H9 (cell line): ENCODE results near the gene MTOR. TPM values are rescaled to one million over a fixed set of nuclear protein-coding genes. Genes with fewer than 3 reads are reported as not detected.

Experiments
- DNase-seq: peaks from one replicate; pipeline ENCODE4 v3.0.0-alpha.2; 2017
- H2AFZ ChIP-seq: one replicate; pipeline ENCODE4 v1.6.1; 2013; ENCODE audit warnings: mild to moderate bottlenecking, low read length, control low read depth, moderate library complexity
- H2AK5ac ChIP-seq: 2 replicates; pipeline ENCODE4 v1.6.1; 2013; ENCODE audit warnings: low read length, control low read depth, mixed read lengths; ENCODE audit not compliant: insufficient read length
- H2BK120ac ChIP-seq: one replicate; pipeline ENCODE4 v1.6.1; 2013; ENCODE audit warnings: low read depth, mild to moderate bottlenecking, low read length, control low read depth, inconsistent platforms; ENCODE audit not compliant: poor library complexity, severe bottlenecking
- H2BK12ac ChIP-seq: 2 replicates; pipeline ENCODE4 v1.6.1; 2013; ENCODE audit warnings: low read length, control low read depth, mixed read lengths, low read depth; ENCODE audit not compliant: insufficient read length
- H2BK15ac ChIP-seq: 2 replicates; pipeline ENCODE4 v1.6.1; 2013; ENCODE audit warnings: low read depth, low read length, control low read depth
- H2BK20ac ChIP-seq: one replicate; pipeline ENCODE4 v1.6.1; 2013; ENCODE audit warnings: low read depth, mild to moderate bottlenecking, low read length, control low read depth, inconsistent platforms; ENCODE audit not compliant: poor library complexity, severe bottlenecking
- H2BK5ac ChIP-seq: 2 replicates; pipeline ENCODE4 v1.6.1; 2013; ENCODE audit warnings: low read length, control low read depth, mixed read lengths; ENCODE audit not compliant: insufficient read length
- H3K14ac ChIP-seq: 2 replicates; pipeline ENCODE4 v1.6.1; 2013; ENCODE audit warnings: low read length, control low read depth; ENCODE audit not compliant: insufficient read depth
- H3K18ac ChIP-seq: 2 replicates; pipeline ENCODE4 v1.6.1; 2013; ENCODE audit warnings: low read depth, mild to moderate bottlenecking, mixed read lengths, low read length, control low read depth; ENCODE audit not compliant: insufficient read length
- H3K23ac ChIP-seq: 2 replicates; pipeline ENCODE4 v1.6.1; 2013; ENCODE audit warnings: low read length, control low read depth, mixed read lengths, low read depth; ENCODE audit not compliant: insufficient read length
- H3K23me2 ChIP-seq: 2 replicates; pipeline ENCODE4 v1.6.1; 2013; ENCODE audit warnings: low read depth, mild to moderate bottlenecking, mixed read lengths, low read length, control low read depth; ENCODE audit not compliant: insufficient read length, poor library complexity, severe bottlenecking
- H3K27ac ChIP-seq: 2 replicates; pipeline ENCODE4 v1.5.1; 2013; ENCODE audit warnings: low read length, control low read depth, mixed read lengths, low read depth; ENCODE audit not compliant: insufficient read length
- H3K27me3 ChIP-seq: 2 replicates; pipeline ENCODE4 v1.6.1; 2013; ENCODE audit warnings: low read length, control low read depth, inconsistent platforms; ENCODE audit not compliant: insufficient read depth
- H3K4ac ChIP-seq: 2 replicates; pipeline ENCODE4 v1.6.1; 2013; ENCODE audit warnings: low read depth, mild to moderate bottlenecking, control low read depth, inconsistent platforms, low read length, moderate library complexity
- H3K4me1 ChIP-seq: 2 replicates; pipeline ENCODE4 v1.6.1; 2013; ENCODE audit warnings: low read length, control low read depth, inconsistent platforms; ENCODE audit not compliant: insufficient read depth
- H3K4me2 ChIP-seq: 2 replicates; pipeline ENCODE4 v1.6.1; 2013; ENCODE audit warnings: low read length, control low read depth, mixed read lengths; ENCODE audit not compliant: insufficient read length, insufficient read depth
- H3K56ac ChIP-seq: 2 replicates; pipeline ENCODE4 v1.6.1; 2013; ENCODE audit warnings: low read depth, mild to moderate bottlenecking, mixed read lengths, low read length, control low read depth; ENCODE audit not compliant: insufficient read length
- H3K79me1 ChIP-seq: 2 replicates; pipeline ENCODE4 v1.6.1; 2013; ENCODE audit warnings: low read depth, mild to moderate bottlenecking, moderate library complexity, low read length, control low read depth, inconsistent platforms; ENCODE audit not compliant: insufficient read depth, poor library complexity, severe bottlenecking
- H3K79me2 ChIP-seq: 2 replicates; pipeline ENCODE4 v1.6.1; 2013; ENCODE audit warnings: low read length, control low read depth, inconsistent platforms; ENCODE audit not compliant: insufficient read depth
- H3K9ac ChIP-seq: 2 replicates; pipeline ENCODE4 v1.6.1; 2013; ENCODE audit warnings: low read length, control low read depth, mixed read lengths; ENCODE audit not compliant: insufficient read length; ENCODE audit errors: extremely low read depth
- H3K9me3 ChIP-seq: one replicate; pipeline ENCODE4 v1.6.1; 2013; ENCODE audit warnings: low read depth, low read length, inconsistent platforms; ENCODE audit not compliant: control insufficient read depth
- H3T11ph ChIP-seq: one replicate; pipeline ENCODE4 v1.6.1; 2013; ENCODE audit warnings: mild to moderate bottlenecking, low read length, control low read depth, inconsistent platforms
- H4K20me1 ChIP-seq: one replicate; pipeline ENCODE4 v1.6.1; 2013; ENCODE audit not compliant: control insufficient read depth, insufficient read length, insufficient read depth
- H4K5ac ChIP-seq: 2 replicates; pipeline ENCODE4 v1.6.1; 2013; ENCODE audit warnings: low read depth, mild to moderate bottlenecking, mixed read lengths, low read length, control low read depth; ENCODE audit not compliant: insufficient read length
- H4K8ac ChIP-seq: replicated peaks from 2 replicates; pipeline ENCODE4 v1.6.1; 2013; ENCODE audit warnings: low read length, control low read depth, mixed read lengths, low read depth; ENCODE audit not compliant: insufficient read length
- H4K91ac ChIP-seq: 2 replicates; pipeline ENCODE4 v1.6.1; 2013; ENCODE audit warnings: low read depth, mild to moderate bottlenecking, moderate library complexity, mixed read lengths, low read length, control low read depth; ENCODE audit not compliant: insufficient read length
- H3K27ac Mint-ChIP-seq, 3 experiments: 2 replicates in 2 of 3; 3 replicates in 1 of 3; pipeline ENCODE4 v1.8.0; 2020 to 2021; ENCODE audit warnings: mixed read lengths in 3 of 3, mild to moderate bottlenecking in 1 of 3, moderate library complexity in 1 of 3
- H3K27me3 Mint-ChIP-seq: 2 replicates; pipeline ENCODE4 v1.8.0; 2021; ENCODE audit warnings: low read depth, mild to moderate bottlenecking, moderate library complexity, mixed read lengths
- H3K36me3 Mint-ChIP-seq, 3 experiments: 2 replicates in 2 of 3; 3 replicates in 1 of 3; pipeline ENCODE4 v1.8.0; 2020 to 2021; ENCODE audit warnings: low read depth in 3 of 3, mixed read lengths in 3 of 3; ENCODE audit not compliant: insufficient read depth in 1 of 3
- H3K4me1 Mint-ChIP-seq, 2 experiments: 2 replicates each; pipeline ENCODE4 v1.8.0; 2020; ENCODE audit warnings: mixed read lengths in 2 of 2
- H3K4me3 Mint-ChIP-seq, 2 experiments: 2 replicates in 1 of 2; 3 replicates in 1 of 2; pipeline ENCODE4 v1.8.0; 2020 to 2021; ENCODE audit warnings: mild to moderate bottlenecking in 2 of 2, mixed read lengths in 2 of 2, moderate library complexity in 1 of 2
- H3K9me3 Mint-ChIP-seq, 2 experiments: 2 replicates in 1 of 2; 3 replicates in 1 of 2; pipeline ENCODE4 v1.8.0; 2020; ENCODE audit warnings: mild to moderate bottlenecking in 2 of 2, mixed read lengths in 2 of 2, moderate library complexity in 1 of 2
- WGBS: extraction: QIAGEN DNeasy Blood & Tissue Kit; methylation state at CpG from one replicate; pipeline ENCODE4 v1.1.7; 2013; ENCODE audit warnings: missing lambda C conversion rate, low lambda C conversion rate, mixed read lengths; ENCODE audit not compliant: insufficient read length; ENCODE audit errors: extremely low coverage; 5-methylcytosine and 5-hydroxymethylcytosine counted together
- total RNA-seq: library from RNA; stranded (reverse); gene quantifications from 2 replicates; pipeline ENCODE4 v1.2.1, GENCODE V29; 2021
- TF ChIP-seq, protein P1 (sequence below): fragments of 200-600 bp; sonication (generic); conservative IDR thresholded peaks from 3 replicates; pipeline ENCODE4 v1.8.0; 2021; ENCODE audit warnings: antibody characterized with exemption, mild to moderate bottlenecking

The MTOR gene
- total RNA-seq, 1 experiment from 2014 or later = 67.5 TPM

GRCh38 chr1:11188381-11188780 is 74.0 kb downstream of the MTOR start:
- no peak overlapping the region for H2BK5ac ChIP-seq
- no peak overlapping the region for H3K23ac ChIP-seq
- H3K9ac ChIP-seq = no peak overlapping the region
- Mint-ChIP-seq H3K9me3 (no peaks in the 10 kb centered on the region), H3K4me3 (no peak overlapping the region), H3K27ac (no peak overlapping the region), H3K27me3 (no peaks in the 10 kb centered on the region), H3K4me1 (peaks cover 0 to 6% of the 10 kb centered on the region in 2 experiments; a peak in 1 of 4 replicates), H3K36me3 (peaks cover 9 to 55% (median 24%) of the 10 kb centered on the region in 3 experiments; a peak in 6 of 7 replicates)
- no peaks in the 10 kb centered on the region for H3K23me2 ChIP-seq
- no peak overlapping the region for H2BK120ac ChIP-seq
- H3K4me2 ChIP-seq = no peak overlapping the region
- H2AFZ ChIP-seq = no peak overlapping the region
- no peak for DNase-seq
- H4K20me1 ChIP-seq = no peaks in the 10 kb centered on the region
- H3K18ac ChIP-seq = no peak overlapping the region
- H3K27ac ChIP-seq = no peak overlapping the region
- no peak overlapping the region for H2AK5ac ChIP-seq
- no peak overlapping the region for H3T11ph ChIP-seq
- H3K4me1 ChIP-seq = no peaks in the 10 kb centered on the region
- no peak overlapping the region for H2BK12ac ChIP-seq
- WGBS = no CpG with 5 or more reads among the region's 1 CpG
- H3K14ac ChIP-seq = no peak overlapping the region
- no peak overlapping the region for H4K91ac ChIP-seq
- no peaks in the 10 kb centered on the region for H3K79me1 ChIP-seq
- H2BK15ac ChIP-seq = no peak overlapping the region
- H3K27me3 ChIP-seq = no peaks in the 10 kb centered on the region
- TF ChIP-seq, protein P1, sequence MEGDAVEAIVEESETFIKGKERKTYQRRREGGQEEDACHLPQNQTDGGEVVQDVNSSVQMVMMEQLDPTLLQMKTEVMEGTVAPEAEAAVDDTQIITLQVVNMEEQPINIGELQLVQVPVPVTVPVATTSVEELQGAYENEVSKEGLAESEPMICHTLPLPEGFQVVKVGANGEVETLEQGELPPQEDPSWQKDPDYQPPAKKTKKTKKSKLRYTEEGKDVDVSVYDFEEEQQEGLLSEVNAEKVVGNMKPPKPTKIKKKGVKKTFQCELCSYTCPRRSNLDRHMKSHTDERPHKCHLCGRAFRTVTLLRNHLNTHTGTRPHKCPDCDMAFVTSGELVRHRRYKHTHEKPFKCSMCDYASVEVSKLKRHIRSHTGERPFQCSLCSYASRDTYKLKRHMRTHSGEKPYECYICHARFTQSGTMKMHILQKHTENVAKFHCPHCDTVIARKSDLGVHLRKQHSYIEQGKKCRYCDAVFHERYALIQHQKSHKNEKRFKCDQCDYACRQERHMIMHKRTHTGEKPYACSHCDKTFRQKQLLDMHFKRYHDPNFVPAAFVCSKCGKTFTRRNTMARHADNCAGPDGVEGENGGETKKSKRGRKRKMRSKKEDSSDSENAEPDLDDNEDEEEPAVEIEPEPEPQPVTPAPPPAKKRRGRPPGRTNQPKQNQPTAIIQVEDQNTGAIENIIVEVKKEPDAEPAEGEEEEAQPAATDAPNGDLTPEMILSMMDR = no peak
- no peak overlapping the region for H3K56ac ChIP-seq
- no peaks in the 10 kb centered on the region for H3K9me3 ChIP-seq
- no peak overlapping the region for H3K4ac ChIP-seq
- H4K5ac ChIP-seq = no peak overlapping the region
- no peak overlapping the region for H4K8ac ChIP-seq
- H2BK20ac ChIP-seq = no peak overlapping the region
- no peaks in the 10 kb centered on the region for H3K79me2 ChIP-seq
